Nephron (organoid): ENCODE data around the gene SPAG7.
A peak's percentile ranks its signal among the peaks of the same experiment; 100 is the strongest.

Experiments
- H3K27ac Mint-ChIP-seq, 3 experiments: 2 replicates each; pipeline ENCODE4 v1.8.0; 2020; ENCODE audit warnings: mixed read lengths in 3 of 3, mild to moderate bottlenecking in 2 of 3, moderate library complexity in 1 of 3
- H3K27me3 Mint-ChIP-seq: 2 replicates; pipeline ENCODE4 v1.8.0; 2021; ENCODE audit warnings: low read depth, mild to moderate bottlenecking, moderate library complexity, mixed read lengths
- H3K36me3 Mint-ChIP-seq: 2 replicates; pipeline ENCODE4 v1.8.0; 2020; ENCODE audit warnings: low read depth, mixed read lengths
- H3K4me1 Mint-ChIP-seq: 2 replicates; pipeline ENCODE4 v1.8.0; 2020; ENCODE audit warnings: mixed read lengths
- H3K4me3 Mint-ChIP-seq, 3 experiments: 2 replicates each; pipeline ENCODE4 v1.8.0; 2020; ENCODE audit warnings: mild to moderate bottlenecking in 3 of 3, mixed read lengths in 3 of 3, moderate library complexity in 2 of 3
- H3K9me3 Mint-ChIP-seq: 2 replicates; pipeline ENCODE4 v1.8.0; 2020; ENCODE audit warnings: mixed read lengths
- TF ChIP-seq, protein P1 (sequence below), 3 experiments: fragments of 200-600 bp; sonication (generic); IDR thresholded peaks; one replicate each; pipeline ENCODE4 v1.5.0; 2021; ENCODE audit warnings: antibody characterized with exemption in 3 of 3; ENCODE audit not compliant: unreplicated experiment in 3 of 3

The SPAG7 gene

DNA sequence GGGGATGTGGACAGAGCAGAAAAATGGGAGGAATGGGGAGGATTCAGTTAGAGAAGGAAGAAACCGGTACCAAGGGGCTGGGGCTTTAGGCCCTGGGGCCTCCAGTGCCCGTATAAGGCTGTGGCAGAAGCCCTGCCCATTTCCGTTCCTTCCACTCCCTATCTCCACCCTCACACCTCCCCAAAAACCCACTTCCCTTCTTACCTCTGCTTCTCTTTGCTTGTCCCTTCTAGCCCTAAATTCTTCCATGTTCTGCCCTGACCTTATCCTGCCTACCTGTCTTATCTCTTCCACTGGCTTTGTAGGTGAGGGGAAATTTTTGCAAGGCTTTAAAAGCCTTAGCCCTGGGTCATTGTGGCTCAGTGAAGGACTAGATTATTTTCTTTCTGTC, 23.5 kb downstream of the SPAG7 start:
- Mint-ChIP-seq H3K27ac (peak overlapping the region; percentile 73 to 99 (median 89)), H3K27me3 (no peaks in the 10 kb centered on the region), H3K9me3 (no peaks in the 10 kb centered on the region)

DNA sequence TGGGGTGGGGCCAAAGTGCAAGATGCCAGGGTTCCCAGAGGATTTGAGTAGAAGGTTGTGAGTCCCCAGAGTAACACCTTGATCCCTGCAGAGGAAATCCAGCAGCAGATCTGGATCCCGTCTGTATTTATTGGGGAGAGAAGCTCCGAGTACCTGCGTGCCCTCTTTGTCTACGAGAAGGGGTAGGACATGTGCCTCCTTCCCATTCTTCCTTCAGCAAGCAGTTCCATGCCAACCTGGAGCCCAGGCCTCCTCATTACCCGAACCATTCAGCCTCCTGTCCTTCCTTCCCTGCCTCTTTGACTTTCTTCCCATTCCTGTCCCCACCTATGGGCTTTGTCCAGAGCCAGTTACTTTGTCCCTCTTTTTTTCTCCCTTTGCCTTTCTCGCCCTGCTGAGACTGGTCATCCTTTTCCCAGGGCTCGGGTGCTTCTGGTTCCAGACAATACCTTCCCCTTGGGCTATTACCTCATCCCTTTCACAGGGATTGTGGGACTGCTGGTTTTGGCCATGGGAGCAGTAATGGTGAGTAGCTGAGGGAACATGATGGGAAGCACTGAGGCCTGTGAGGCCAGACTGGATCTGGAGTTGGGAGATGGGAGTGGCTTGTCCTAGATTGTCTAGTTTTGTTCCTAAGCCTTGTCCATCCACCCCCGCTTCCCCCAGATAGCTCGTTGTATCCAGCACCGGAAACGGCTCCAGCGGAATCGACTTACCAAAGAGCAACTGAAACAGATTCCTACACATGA, 24.7 kb downstream of the SPAG7 start:
- H3K36me3 Mint-ChIP-seq, result peaks cover 57% of the 10 kb centered on the region
- H3K4me1 Mint-ChIP-seq, result peaks cover 65% of the 10 kb centered on the region
- H3K9me3 Mint-ChIP-seq, result no peaks in the 10 kb centered on the region
- TF ChIP-seq, protein P1, sequence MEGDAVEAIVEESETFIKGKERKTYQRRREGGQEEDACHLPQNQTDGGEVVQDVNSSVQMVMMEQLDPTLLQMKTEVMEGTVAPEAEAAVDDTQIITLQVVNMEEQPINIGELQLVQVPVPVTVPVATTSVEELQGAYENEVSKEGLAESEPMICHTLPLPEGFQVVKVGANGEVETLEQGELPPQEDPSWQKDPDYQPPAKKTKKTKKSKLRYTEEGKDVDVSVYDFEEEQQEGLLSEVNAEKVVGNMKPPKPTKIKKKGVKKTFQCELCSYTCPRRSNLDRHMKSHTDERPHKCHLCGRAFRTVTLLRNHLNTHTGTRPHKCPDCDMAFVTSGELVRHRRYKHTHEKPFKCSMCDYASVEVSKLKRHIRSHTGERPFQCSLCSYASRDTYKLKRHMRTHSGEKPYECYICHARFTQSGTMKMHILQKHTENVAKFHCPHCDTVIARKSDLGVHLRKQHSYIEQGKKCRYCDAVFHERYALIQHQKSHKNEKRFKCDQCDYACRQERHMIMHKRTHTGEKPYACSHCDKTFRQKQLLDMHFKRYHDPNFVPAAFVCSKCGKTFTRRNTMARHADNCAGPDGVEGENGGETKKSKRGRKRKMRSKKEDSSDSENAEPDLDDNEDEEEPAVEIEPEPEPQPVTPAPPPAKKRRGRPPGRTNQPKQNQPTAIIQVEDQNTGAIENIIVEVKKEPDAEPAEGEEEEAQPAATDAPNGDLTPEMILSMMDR (IDR thresholded peaks at IDR 0.05; ENCODE audit: unreplicated experiment in 3 of 3), result no peak
- H3K27ac Mint-ChIP-seq, result peak overlapping the region; percentile 38 to 73 (median 49)
- H3K27me3 Mint-ChIP-seq, result no peaks in the 10 kb centered on the region
- H3K4me3 Mint-ChIP-seq, result peak overlapping the region; percentile 91 to 98 (median 93)

More for the DNA sequence above, 23.5 kb downstream of the SPAG7 start:
- peak overlapping the region; percentile 53 to 95 (median 68) for H3K4me3 Mint-ChIP-seq
- peaks cover 57% of the 10 kb centered on the region for H3K36me3 Mint-ChIP-seq
- H3K4me1 Mint-ChIP-seq, result peaks cover 55% of the 10 kb centered on the region
- TF ChIP-seq, protein P1 (IDR thresholded peaks at IDR 0.05; ENCODE audit: unreplicated experiment in 3 of 3), result no peak

DNA sequence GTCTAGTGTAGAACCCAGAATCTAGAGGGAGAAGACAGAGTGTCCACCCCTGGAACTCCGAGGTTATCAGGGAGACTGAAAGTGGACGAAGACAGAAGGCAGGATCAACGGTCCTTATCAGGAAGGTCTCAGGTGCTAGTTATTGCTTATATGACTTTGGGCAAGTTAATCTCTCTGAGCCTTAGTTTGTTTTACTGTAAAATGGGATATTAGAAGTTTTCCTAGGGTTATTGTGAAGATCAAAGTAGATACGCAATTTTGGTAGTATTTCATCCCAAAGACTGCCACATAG, 26.4 kb downstream of the SPAG7 start:
- TF ChIP-seq, protein P1 (IDR thresholded peaks at IDR 0.05; ENCODE audit: unreplicated experiment in 3 of 3), result no peak
- peak overlapping the region; percentile 91 to 98 (median 93) for H3K4me3 Mint-ChIP-seq
- peaks cover 57% of the 10 kb centered on the region for H3K4me1 Mint-ChIP-seq
- H3K27ac Mint-ChIP-seq, result peak overlapping the region; percentile 73 to 100 (median 99)
- no peaks in the 10 kb centered on the region for H3K27me3 Mint-ChIP-seq
- H3K36me3 Mint-ChIP-seq, result peaks cover 51% of the 10 kb centered on the region
- no peaks in the 10 kb centered on the region for H3K9me3 Mint-ChIP-seq

DNA sequence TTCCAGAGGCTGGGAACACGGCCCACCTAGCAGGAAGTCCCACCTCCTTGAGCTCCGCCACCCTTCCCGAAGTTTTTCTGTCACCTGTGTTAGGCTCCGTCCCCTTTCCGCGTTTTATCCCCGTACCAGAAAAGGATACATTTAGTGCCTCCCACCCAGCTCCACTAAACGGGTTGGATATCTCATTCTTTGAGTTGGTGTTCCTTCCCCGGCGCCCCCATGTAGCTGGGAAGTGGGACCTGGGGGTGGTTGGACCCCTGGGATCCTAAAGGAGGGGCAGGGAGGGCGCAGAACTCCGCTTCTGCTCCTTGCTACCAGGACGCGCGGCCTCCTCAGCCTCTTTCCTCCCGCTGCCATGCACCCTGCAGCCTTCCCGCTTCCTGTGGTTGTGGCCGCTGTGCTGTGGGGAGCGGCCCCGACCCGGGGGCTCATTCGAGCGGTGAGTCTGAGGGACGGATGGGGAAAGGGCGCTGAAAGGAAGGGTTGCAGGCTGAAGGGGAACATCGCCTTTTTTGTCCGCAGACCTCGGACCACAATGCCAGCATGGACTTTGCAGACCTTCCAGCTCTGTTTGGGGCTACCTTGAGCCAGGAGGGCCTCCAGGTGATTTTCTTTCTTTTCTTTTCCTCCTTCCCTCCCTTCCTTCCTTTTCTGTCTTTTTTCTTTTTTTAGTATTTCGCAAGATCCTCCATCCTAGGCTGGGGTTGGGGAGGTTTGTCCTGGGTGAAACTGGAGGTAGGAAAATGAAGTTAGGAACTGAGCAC, 26.9 kb downstream of the SPAG7 start:
- Mint-ChIP-seq H3K4me1 (peaks cover 54% of the 10 kb centered on the region), H3K9me3 (no peaks in the 10 kb centered on the region), H3K27ac (peak overlapping the region; percentile 99 to 100 (median 100)), H3K4me3 (peak overlapping the region; percentile 91 to 98 (median 93)), H3K27me3 (no peaks in the 10 kb centered on the region), H3K36me3 (peaks cover 51% of the 10 kb centered on the region)
- TF ChIP-seq, protein P1 (IDR thresholded peaks at IDR 0.05; ENCODE audit: unreplicated experiment in 3 of 3), result no peak

DNA sequence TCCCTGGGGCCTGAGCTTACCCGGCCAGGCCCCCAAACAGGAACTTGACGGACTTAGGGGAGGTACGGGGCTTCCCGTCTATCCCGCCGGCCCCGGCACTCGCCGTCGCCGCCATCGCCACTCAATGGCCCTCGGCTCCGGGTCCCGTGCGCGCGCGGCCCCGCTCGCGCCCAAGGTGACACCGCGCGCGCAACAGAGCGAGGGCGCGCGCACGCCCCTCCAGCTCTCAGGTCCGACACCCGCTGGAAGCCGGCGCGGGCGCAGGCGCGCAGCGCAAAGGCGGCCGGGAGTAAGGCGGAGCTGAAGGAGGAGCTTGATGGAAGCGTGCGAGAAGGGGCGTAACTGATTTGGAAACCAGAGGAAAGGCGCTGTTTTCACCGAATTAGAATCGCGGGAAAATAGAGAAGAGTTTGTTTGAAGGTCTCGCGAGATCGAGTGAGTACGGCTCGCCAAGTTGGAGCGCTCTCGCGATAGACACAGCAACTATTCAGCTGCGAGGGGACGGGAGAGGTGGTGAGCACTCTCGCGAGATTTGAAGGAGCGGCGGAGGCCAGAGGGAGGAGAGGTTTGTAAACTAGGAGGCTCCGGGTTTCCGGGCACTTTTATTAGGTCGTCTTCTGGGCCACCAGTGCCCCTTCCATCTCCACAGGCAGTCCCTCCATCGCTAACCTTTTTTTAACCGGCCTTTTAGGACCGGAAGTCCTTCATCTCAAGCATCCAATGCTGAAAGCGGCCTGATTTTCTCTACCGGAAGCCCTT, 27.6 kb downstream of the SPAG7 start, which contains the start of the genes RNF167 and SLC25A11:
Gene RNF167, plus strand, starts transcription at position 473 of the 759 bp plus-strand sequence. CDS start 642 bp downstream, outside the sequence.
Gene SLC25A11, minus strand, starts transcription at position 251 of the 759 bp plus-strand sequence. Its CDS starts 136 bp downstream, at position 115.
- H3K36me3 Mint-ChIP-seq, result peaks cover 43% of the 10 kb centered on the region
- peak within 1 kb of the TSS; percentile 99 to 100 (median 100) for H3K27ac Mint-ChIP-seq
- no peaks in the 10 kb centered on the region for H3K27me3 Mint-ChIP-seq
- peaks cover 47% of the 10 kb centered on the region for H3K4me1 Mint-ChIP-seq
- no peaks in the 10 kb centered on the region for H3K9me3 Mint-ChIP-seq
- peak within 1 kb of the TSS; percentile 91 to 98 (median 93) for H3K4me3 Mint-ChIP-seq
- TF ChIP-seq, protein P1 (IDR thresholded peaks at IDR 0.05; ENCODE audit: unreplicated experiment in 3 of 3), result no peak
